ENCODE measurements around the gene JPT2.
"Not testable (repeated sequence)": the region's sequence is repeated elsewhere in the genome, so short reads cannot be mapped to it uniquely, and the experiment has no call there.

Gene JPT2

DNA sequence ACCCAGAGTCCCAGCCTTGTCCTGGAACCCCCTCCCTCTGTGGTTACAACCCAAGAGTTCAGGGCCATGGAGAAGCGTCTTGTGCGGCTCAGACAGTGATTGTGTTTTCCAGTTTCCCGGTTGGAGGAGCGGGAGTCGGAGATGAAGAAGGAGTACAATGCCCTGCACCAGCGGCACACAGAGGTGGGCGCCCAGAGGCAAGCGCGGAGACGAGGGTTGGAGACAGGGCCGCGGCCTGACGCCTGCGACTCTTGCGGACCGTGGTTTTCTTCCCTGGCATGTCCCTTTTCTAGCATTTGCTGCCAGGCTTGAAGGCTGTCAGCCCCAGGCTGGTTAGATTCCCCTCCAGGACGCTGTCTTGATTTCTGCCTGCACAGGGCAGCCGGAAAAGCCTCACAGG, 50.9 kb downstream of the JPT2 start:
- POLR2A ChIA-PET (ENCODE audit: low non-redundant PET), result no interaction called here
- DNase-seq (ENCODE audit: low spot score), result no peak
- CTCF ChIA-PET, result no interaction called here
- H3K27ac ChIP-seq, result no peak overlapping the region
- TF ChIP-seq CTCF (conservative IDR thresholded peaks at IDR 0.05; ENCODE audit: low read depth), result no peak

DNA sequence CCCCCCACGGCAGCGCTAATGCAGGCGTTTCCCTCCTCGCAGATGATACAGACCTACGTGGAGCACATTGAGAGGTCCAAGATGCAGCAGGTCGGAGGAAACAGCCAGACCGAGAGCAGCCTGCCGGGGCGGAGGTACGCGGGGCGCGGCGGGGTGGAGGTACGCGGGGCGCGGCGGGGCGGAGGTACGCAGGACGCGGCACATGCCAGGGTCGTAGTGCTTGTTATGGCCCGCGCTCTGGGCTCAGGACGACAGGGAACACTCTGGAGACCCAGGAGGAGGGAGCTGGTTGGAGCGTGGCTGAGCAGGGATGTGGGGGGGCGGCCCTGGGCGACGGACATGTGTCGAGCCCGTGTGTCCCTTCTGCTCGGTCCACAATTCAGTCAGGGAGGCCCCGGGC, 51.4 kb downstream of the JPT2 start:
- CTCF ChIA-PET, result no interaction called here
- TF ChIP-seq CTCF (conservative IDR thresholded peaks at IDR 0.05; ENCODE audit: low read depth), result no peak
- no peak overlapping the region for H3K27ac ChIP-seq
- POLR2A ChIA-PET (ENCODE audit: low non-redundant PET), result no interaction called here
- no peak for DNase-seq (ENCODE audit: low spot score)

DNA sequence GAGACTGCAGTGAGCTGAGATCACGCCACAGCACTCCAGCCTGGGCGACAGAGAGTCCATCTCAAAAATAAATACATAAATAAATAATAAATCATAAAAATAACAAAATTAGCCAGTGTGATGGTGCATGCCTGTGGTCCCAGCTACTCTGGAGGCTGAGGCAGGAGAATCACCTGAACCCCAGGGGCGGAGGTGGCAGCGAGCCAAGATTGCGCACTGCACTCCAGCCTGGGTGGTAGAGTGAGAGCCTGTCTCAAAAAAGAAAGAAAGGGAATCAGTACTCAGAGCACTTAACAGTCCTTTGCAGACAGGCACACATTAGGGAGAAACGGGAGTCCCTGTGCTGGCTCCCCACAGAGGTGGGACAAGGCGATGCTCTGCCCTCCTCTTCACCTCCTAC, 53.0 kb downstream of the JPT2 start:
- TF ChIP-seq CTCF (conservative IDR thresholded peaks at IDR 0.05; ENCODE audit: low read depth), result no peak
- no peak overlapping the region for H3K27ac ChIP-seq
- ChIA-PET POLR2A (ENCODE audit: low non-redundant PET) (no interaction called here), CTCF (no interaction called here)
- no peak for DNase-seq (ENCODE audit: low spot score)

GRCh38 chr16:1731603-1732002, 53.5 kb downstream of the JPT2 start:
- H3K27ac ChIP-seq, result peak overlapping the region; percentile 25; the same call in 1 of the 2 replicates
- ChIA-PET CTCF (no interaction called here), POLR2A (ENCODE audit: low non-redundant PET) (no interaction called here)
- no peak for TF ChIP-seq CTCF (conservative IDR thresholded peaks at IDR 0.05; ENCODE audit: low read depth)
- DNase-seq (ENCODE audit: low spot score), result no peak

DNA sequence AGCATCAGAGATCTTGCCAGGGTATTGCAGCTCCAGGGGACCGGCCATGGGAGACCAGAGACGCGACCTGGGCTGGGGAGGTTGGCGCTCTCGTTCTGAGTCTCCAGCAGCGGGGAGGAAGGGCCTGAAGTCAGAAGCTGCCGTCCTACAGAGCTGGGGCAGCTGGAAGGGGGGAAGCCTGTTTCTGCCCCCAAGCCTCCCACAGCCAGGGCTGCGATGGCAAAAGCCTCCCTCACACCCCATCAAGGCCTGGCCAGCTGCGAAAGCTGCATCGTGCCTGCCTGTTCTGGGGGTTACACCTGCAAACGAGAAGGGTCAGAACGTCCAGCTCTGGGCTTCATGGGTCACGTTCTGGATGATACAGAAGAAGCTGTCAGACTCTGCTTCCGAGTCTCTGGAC, 54.0 kb downstream of the JPT2 start:
- DNase-seq (ENCODE audit: low spot score), result no peak
- ChIA-PET POLR2A (ENCODE audit: low non-redundant PET) (interaction anchor here (1.0 kb wide), 1 partner anchor 12 kb away, joined by 3 read pairs; no protein-coding TSS in a partner anchor), CTCF (interaction anchor here (0.5 kb wide), 1 partner anchor 133 kb away, joined by 3 read pairs; no protein-coding TSS in a partner anchor)

DNA sequence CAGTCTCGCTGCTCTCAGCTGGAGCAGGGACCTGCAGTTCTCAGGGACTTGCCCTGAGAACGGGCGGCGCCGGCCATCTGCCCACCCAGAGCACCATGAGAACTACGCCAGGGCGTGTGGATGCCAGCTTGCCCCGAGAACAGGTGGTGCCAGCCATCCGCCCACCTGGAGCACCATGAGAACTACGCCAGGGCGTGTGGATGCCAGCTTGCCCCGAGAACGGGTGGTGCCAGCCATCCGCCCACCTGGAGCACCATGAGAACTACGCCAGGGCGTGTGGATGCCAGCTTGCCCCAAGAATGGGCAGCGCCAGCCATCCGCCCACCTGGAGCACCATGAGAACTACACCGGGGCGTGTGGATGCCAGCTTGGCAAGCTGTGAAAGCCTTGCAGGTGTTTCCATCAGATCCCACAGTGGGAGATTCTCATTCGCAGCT, 54.5 kb downstream of the JPT2 start:
- CTCF ChIA-PET, result interaction anchor here (0.5 kb wide), 1 partner anchor 132 kb away, joined by 3 read pairs; no protein-coding TSS in a partner anchor
- not testable (repeated sequence) for H3K27ac ChIP-seq; DNase-seq (ENCODE audit: low spot score)
- POLR2A ChIA-PET (ENCODE audit: low non-redundant PET), result interaction anchor here (1.0 kb wide), 1 partner anchor 11 kb away, joined by 3 read pairs; no protein-coding TSS in a partner anchor

More for the DNA sequence above, 54.0 kb downstream of the JPT2 start:
- no peak for TF ChIP-seq CTCF (conservative IDR thresholded peaks at IDR 0.05; ENCODE audit: low read depth)
- H3K27ac ChIP-seq, result peak overlapping the region; percentile 25

GRCh38 chr16:1734123-1734522, 56.0 kb downstream of the JPT2 start:
- CTCF ChIA-PET, result no interaction called here
- no peak for TF ChIP-seq CTCF (conservative IDR thresholded peaks at IDR 0.05; ENCODE audit: low read depth)
- no peak overlapping the region; the same call in 1 of the 2 replicates for H3K27ac ChIP-seq
- no peak for DNase-seq (ENCODE audit: low spot score)
- POLR2A ChIA-PET (ENCODE audit: low non-redundant PET), result no interaction called here
